Measurements from ENCODE around the gene SAXO1. TPM values are rescaled to one million over a fixed set of nuclear protein-coding genes. Genes with fewer than 3 reads are reported as not detected.
A peak's percentile ranks its signal among the peaks of the same experiment; 100 is the strongest.
"Not testable (repeated sequence)": the region's sequence is repeated elsewhere in the genome, so short reads cannot be mapped to it uniquely, and the experiment has no call there.

SAXO1 gene
- total RNA-seq, 1 donor from 2014 or later = not detected

- intact Hi-C loops (cut with DNase I) = no loop called here
- H3K27ac ChIP-seq = no peak overlapping the region
- no peaks in the 10 kb centered on the region for H3K9me3 ChIP-seq
- no peak for DNase-seq (ENCODE audit: extremely low spot score in 2 of 2)
- no peaks in the 10 kb centered on the region for H3K27me3 ChIP-seq
- H3K4me1 ChIP-seq = no peaks in the 10 kb centered on the region
- H3K4me3 ChIP-seq = no peak overlapping the region
- no peaks in the 10 kb centered on the region for H3K36me3 ChIP-seq
- TF ChIP-seq CTCF (IDR thresholded peaks at IDR 0.05) (no peak), POLR2A (IDR thresholded peaks at IDR 0.05) (no peak), POLR2AphosphoS5 (IDR thresholded peaks at IDR 0.05; ENCODE audit: insufficient read depth in 1 of 2, low read depth in 1 of 2) (no peak)
Measured at GRCh38 chr9:18936094-18936871, 96.7 kb downstream of the SAXO1 start.

GRCh38 chr9:18935541-18935940 lies 97.5 kb downstream of the SAXO1 start:
- Histone ChIP-seq H3K9me3 (no peaks in the 10 kb centered on the region), H3K36me3 (no peaks in the 10 kb centered on the region), H3K27ac (no peak overlapping the region), H3K4me1 (no peaks in the 10 kb centered on the region), H3K27me3 (no peaks in the 10 kb centered on the region), H3K4me3 (no peak overlapping the region)
- TF ChIP-seq POLR2A (IDR thresholded peaks at IDR 0.05) (no peak), CTCF (IDR thresholded peaks at IDR 0.05) (no peak), POLR2AphosphoS5 (IDR thresholded peaks at IDR 0.05; ENCODE audit: insufficient read depth in 1 of 2, low read depth in 1 of 2) (no peak)
- intact Hi-C loops (cut with DNase I) = no loop called here
- no peak for DNase-seq (ENCODE audit: extremely low spot score in 2 of 2)

GRCh38 chr9:18930611-18931010 lies 102.4 kb downstream of the SAXO1 start:
- H3K27me3 ChIP-seq; H3K27ac ChIP-seq; H3K36me3 ChIP-seq; H3K4me1 ChIP-seq; H3K9me3 ChIP-seq; DNase-seq (ENCODE audit: extremely low spot score in 2 of 2); H3K4me3 ChIP-seq; intact Hi-C loops (cut with DNase I): not testable (repeated sequence)

GRCh38 chr9:18928711-18929110 lies 104.3 kb downstream of the SAXO1 start:
- Histone ChIP-seq H3K4me3 (no peak overlapping the region), H3K27me3 (no peaks in the 10 kb centered on the region), H3K4me1 (no peaks in the 10 kb centered on the region), H3K9me3 (no peaks in the 10 kb centered on the region), H3K36me3 (no peaks in the 10 kb centered on the region), H3K27ac (no peak overlapping the region)
- no peak for TF ChIP-seq POLR2AphosphoS5 (IDR thresholded peaks at IDR 0.05; ENCODE audit: insufficient read depth in 1 of 2, low read depth in 1 of 2)
- no peak for TF ChIP-seq POLR2A (IDR thresholded peaks at IDR 0.05)
- TF ChIP-seq CTCF (IDR thresholded peaks at IDR 0.05) = no peak
- intact Hi-C loops (cut with DNase I) = no loop called here
- peak in 1 of 2 donors; percentile 79 for DNase-seq (ENCODE audit: extremely low spot score in 2 of 2)

GRCh38 chr9:18926513-18926912 lies 106.5 kb downstream of the SAXO1 start:
- no peaks in the 10 kb centered on the region for H3K36me3 ChIP-seq
- TF ChIP-seq CTCF (IDR thresholded peaks at IDR 0.05) (no peak), POLR2AphosphoS5 (IDR thresholded peaks at IDR 0.05; ENCODE audit: insufficient read depth in 1 of 2, low read depth in 1 of 2) (no peak), POLR2A (IDR thresholded peaks at IDR 0.05) (no peak)
- intact Hi-C loops (cut with DNase I) = no loop called here
- no peak overlapping the region for H3K27ac ChIP-seq
- no peaks in the 10 kb centered on the region for H3K27me3 ChIP-seq
- H3K4me1 ChIP-seq = peaks cover 11% of the 10 kb centered on the region
- H3K9me3 ChIP-seq = no peaks in the 10 kb centered on the region
- peak; percentile 56 to 58 for DNase-seq (ENCODE audit: extremely low spot score in 2 of 2)
- H3K4me3 ChIP-seq = no peak overlapping the region

All from vagina (tissue), 2 donors.